SIG-M5 treated with dmso at 0.1 percent for 504 hours (cell line): ENCODE results near the gene GSG1L.

ENCODE experiments used
- DNase-seq: peaks from one replicate; lab custom pipeline; 2025; ENCODE audit not compliant: unreplicated experiment; lab: John Stamatoyannopoulos, UW

GSG1L gene

DNA sequence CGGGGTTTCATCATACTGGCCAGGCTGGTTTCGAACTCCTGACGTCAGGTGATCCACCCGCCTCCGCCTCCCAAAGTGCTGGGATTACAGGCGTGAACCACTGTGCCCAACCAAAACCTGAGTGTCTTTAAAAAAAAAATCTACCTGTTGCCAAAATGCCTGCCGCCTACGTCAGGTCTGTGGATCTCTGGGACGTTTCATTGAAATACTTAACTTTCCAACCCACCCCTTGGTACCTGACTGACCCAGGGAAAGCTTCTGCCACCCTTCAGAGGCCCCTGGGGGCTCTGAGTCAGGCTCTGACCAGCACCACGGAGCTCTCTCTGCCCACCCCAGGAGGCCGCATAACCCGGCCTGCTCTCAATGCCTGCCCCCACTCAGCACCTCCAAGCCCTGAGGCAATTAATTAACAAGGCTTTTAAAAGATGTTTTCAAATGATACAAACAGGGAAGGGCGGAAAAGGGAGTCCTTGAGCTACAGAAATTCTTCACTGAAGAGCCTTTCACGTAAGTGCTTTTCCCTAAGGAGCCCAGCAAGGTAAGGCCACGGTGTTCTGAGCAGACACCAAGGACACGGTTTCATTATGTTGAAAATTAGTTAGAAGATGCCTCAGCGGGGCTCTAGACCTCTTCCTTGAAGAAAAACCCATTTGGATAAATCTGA, 29.3 kb upstream of the GSG1L start:
- no peak for DNase-seq

GRCh38 chr16:28091656-28092055, 28.1 kb upstream of the GSG1L start:
- DNase-seq, result no peak

DNA sequence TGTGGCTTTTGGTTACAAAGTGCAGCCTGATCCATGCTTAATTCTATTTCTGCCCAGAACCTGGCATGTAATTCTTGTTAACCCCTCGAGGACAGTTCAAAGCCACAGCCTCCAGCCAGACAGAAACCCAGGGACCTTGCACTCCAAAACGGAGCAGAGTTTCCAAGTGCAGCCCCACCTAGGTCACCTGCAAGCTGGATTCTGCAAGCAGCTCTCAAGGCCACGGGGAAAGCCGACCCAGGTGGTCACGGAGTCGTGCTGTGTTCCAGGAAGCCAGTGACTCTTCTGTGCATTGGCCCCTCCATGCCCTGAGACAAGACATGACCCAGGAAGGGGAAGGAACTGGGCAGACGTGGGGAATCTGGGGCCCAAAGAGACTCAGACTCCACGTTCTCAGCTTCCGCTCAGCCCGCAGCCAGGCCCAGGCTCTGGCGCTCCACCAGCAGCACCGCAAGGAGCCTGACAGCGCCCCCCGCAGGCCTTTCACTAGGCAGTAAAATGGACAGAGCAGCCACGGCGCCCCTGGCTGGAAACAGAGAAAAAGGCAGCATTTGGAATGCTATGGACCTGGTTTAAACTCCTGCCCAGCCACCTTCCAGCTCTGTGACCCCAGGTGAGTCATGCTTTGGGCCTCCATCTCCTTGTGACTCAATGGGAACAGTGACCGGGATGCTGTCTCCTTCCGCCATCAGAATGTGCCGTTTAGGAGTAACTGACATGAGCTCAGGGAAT, 27.3 kb upstream of the GSG1L start:
- no peak for DNase-seq

DNA sequence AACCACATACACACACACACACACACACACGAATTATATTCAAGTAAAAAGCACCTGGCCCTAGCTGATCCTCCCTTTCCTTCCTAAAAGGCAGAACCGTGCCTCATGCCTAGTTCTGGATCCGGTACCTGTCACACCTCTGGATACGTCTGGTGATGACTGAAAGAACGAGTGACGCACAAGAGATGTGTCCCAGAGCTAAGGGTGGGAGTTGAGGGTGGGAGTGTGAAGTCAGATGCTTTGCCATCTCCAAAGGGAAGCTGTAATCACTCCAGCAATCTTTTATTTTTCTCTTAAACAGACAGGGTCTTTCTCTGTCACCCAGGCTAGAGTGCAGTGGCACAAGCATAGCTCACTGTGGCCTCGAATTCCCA, 26.5 kb upstream of the GSG1L start:
- DNase-seq, result no peak

DNA sequence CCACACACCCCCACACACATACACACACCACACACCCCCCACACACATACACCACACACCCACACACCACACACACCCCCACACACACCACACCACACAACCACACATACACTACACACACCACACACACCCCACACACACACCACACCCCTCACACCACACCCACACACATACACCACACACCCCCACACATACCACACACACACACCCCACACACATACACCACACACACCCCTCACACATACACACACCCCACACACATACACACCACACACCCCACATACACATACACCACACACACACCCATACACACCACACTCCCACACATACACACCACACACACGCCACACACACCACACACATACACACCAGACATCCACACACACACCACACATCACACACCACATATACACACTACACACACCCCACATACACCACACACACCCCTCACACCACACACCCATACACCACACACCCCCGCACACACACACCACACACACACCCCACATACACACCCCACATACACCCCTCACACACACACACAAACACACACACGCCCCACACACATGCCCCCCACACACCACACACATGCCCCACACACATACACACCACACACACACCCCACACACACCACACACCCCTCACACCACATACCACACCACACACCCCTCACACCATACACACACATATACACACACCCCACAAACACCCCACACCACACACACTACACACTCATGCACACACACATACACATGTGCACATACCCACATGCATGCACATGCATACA, 25.9 kb upstream of the GSG1L start:
- no peak for DNase-seq

- DNase-seq, result no peak
These were observed 24.3 kb upstream of the GSG1L start for GRCh38 chr16:28087675-28088300.

- DNase-seq, result no peak
These were observed 23.7 kb upstream of the GSG1L start for GRCh38 chr16:28087140-28087660.

DNA sequence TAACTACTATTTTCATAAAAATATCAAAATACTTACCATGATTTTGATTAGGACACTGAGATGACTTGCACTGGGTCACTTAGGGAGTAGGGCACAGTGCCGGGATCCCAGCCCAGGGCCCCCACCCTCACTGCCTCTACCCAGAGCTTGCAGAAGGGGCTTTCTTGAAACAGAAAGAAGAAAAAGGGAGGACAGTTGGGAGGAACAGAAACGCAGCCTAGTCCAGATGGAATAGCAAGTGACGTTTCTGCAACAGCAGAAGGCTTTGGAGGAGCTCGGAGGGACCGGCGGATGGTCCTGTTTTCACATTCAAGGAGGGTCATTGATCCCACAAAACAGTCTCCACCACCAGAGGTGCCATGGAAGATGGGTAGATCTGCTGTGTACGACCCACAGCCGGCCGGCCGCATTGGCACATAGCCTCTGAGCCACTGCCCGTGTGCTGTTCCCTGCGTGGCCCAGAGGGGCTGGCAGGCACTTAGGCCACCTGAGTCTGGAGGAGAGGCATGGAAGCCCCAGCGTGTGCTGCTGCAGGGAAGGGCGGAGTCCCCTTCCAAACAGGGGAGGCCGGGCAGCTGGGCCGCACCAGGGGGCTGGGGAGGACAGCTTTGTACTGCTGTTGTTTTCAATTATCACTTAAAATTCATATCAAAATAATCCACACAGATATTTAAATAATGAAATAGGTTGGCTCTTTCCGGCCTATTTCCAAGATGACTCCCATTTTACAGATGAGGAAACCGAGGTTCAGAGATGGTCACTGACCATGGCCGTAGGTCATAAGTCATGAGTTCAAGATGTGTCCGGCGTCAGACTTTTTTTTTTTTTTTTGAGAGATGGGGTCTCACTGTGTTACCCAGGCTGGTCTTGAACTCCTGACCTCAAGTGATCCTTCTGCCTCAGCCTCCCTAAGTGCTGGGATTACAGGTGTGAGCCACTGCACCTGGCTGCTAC, 22.9 kb upstream of the GSG1L start:
- no peak for DNase-seq

DNA sequence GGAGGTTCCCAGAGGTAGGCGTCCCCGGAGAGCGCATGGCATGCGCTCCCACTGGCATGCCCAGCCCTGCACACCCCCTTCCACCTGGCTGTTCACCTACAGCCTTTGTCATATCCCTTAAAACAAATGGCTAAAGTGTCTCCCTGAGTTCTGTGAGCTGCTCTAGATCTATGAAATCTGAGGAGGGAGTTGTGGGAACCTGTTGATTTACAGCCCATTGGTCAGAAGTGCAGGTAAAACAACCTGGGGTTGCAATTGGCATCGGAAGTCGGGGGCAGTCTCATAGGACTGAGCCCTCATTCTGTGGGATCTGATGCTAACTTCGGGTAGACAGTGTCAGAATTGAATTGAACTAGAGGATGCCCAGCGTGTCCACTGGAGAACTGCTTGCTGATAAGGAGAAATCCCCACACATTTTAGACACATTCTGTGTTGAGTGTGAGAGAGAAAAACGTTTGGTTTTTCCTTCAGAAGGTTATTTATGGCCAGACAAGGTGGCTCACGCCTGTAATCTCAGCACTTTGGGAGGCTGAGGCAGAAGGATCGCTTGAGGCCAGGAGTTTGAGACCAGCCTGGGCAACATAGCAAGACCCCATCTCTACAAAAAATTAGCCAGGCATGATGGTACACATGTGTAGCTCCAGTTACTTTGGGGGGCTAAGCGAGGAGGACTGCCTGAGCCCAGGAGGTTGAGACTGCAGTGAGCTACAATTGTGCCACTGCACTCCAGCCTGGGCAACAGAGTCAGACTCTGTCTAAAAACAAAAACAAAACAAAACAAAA, 22.1 kb upstream of the GSG1L start:
- DNase-seq, result no peak

- DNase-seq, result no peak
These were observed 20.7 kb upstream of the GSG1L start for GRCh38 chr16:28084209-28084608.

GRCh38 chr16:28082624-28083023, 19.1 kb upstream of the GSG1L start:
- no peak for DNase-seq

- DNase-seq, result no peak
These were observed 18.0 kb upstream of the GSG1L start for GRCh38 chr16:28081391-28081968.

DNA sequence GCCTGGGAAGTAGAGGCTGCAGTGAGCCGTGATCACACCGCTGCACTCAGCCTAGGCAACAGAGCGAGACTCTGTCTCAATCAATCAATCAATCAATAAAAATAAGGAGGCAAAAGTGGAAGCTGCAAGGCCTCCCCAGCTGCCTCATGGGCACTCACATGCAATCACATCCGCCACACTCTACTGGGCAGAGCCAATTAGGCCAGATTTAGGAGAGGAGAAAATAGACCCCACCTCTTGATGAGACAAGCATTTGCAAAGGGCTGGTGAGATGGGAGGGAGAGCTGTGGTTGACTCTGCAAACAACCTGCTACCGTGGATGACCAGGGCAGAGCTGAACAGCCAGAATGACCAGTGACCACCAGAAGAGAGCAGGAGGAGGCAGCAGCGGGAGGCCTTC, 14.7 kb upstream of the GSG1L start:
- DNase-seq, result no peak

DNA sequence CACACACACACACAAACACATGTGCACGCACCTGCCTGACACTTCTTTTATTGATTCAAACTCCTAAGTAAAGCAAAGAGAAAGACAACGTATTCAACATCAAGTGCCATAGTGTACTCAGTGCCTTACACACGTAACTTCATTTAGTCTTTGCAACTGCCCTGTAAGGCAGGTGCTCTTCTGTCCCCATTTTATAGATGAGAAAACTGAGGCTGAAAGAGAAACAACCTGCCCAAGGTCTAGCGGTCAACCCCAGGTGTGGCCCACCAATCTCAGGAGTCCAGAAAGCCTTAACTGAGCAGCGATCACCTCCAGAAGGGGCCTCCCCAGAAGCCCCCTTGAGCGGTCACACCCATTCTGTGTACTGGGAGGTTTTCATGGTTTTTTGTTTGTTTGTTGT, 10.3 kb upstream of the GSG1L start:
- DNase-seq, result no peak

DNA sequence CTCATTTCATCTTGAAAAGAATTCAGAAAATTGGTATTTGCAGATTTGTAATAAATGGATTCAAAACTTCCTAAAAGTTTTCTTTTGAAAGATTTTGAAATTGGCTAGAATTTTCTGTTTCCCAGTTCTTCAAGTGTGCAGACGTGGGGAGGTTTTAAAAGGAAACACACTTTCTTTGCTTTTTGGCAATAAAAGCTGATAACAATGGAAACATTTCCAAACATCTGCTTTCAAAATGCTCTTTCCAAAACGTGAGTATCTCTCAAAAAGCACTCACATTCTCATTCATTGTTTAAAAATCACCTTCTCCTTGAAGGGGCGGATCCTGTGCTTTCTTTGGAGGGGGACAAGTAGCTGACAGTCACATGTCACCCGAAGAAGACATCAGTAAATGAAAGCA, 8.6 kb upstream of the GSG1L start:
- no peak for DNase-seq

GRCh38 chr16:28069971-28070794, 6.7 kb upstream of the GSG1L start:
- no peak for DNase-seq

DNA sequence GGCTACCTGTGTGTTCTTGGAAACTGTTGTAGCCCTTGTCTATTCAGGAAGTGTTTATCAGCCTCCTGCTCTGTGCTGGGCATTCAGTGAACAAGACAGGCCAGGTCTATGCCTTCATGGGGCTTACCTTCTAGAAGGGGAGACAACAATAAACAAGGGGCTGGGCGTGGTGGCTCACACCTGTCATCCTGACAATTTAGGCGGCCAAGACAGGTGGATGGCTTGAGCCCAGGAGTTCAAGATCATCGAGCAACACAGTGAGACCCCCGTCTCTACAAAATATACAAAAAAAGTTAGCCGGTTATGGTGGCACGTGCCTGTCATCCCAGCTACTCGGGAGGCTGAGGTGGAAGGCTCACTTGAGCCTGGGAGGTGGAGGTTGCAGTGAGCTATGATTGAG, 5.5 kb upstream of the GSG1L start:
- DNase-seq, result no peak

GRCh38 chr16:28067604-28068379, 4.3 kb upstream of the GSG1L start:
- no peak for DNase-seq
